Measurements from ENCODE around the gene GARIN5B. TPM values are rescaled to one million over a fixed set of nuclear protein-coding genes. Genes with fewer than 3 reads are reported as not detected.

The GARIN5B gene
- polyA plus RNA-seq, 4 donors, result 0.10 to 0.25 (median 0.16) TPM

GRCh38 chr19:55372316-55373081, 9.4 kb upstream of the GARIN5B start:
- DNase-seq (ENCODE audit: low read depth in 4 of 4, low spot score in 3 of 4), result no peak

GRCh38 chr19:55370305-55370988, 7.4 kb upstream of the GARIN5B start, which contains the start of gene IL11:
Gene IL11, minus strand, starts transcription at chr19:55370463. Its CDS starts 153 bp downstream, at chr19:55370310.
- no peak for DNase-seq (ENCODE audit: low read depth in 4 of 4, low spot score in 3 of 4)

- DNase-seq (ENCODE audit: low read depth in 4 of 4, low spot score in 3 of 4), result no peak
Measured at GRCh38 chr19:55369653-55370304, 6.7 kb upstream of the GARIN5B start.

GRCh38 chr19:55368701-55369563, 5.9 kb upstream of the GARIN5B start:
- no peak for DNase-seq (ENCODE audit: low read depth in 4 of 4, low spot score in 3 of 4)

GRCh38 chr19:55368106-55368505, 5.0 kb upstream of the GARIN5B start:
- no peak for DNase-seq (ENCODE audit: low read depth in 4 of 4, low spot score in 3 of 4)

- no peak for DNase-seq (ENCODE audit: low read depth in 4 of 4, low spot score in 3 of 4)
Measured at GRCh38 chr19:55366790-55367189, 3.7 kb upstream of the GARIN5B start.

- DNase-seq (ENCODE audit: low read depth in 4 of 4, low spot score in 3 of 4), result no peak
Measured at GRCh38 chr19:55365964-55366363, 2.9 kb upstream of the GARIN5B start.

- no peak for DNase-seq (ENCODE audit: low read depth in 4 of 4, low spot score in 3 of 4)
Measured at GRCh38 chr19:55365245-55365644, 2.2 kb upstream of the GARIN5B start.

- no peak for DNase-seq (ENCODE audit: low read depth in 4 of 4, low spot score in 3 of 4)
Measured at GRCh38 chr19:55362174-55362989, 678 bp downstream of the GARIN5B start.

GRCh38 chr19:55360902-55361301, 2.2 kb downstream of the GARIN5B start:
- no peak for DNase-seq (ENCODE audit: low read depth in 4 of 4, low spot score in 3 of 4)

- DNase-seq (ENCODE audit: low read depth in 4 of 4, low spot score in 3 of 4), result no peak
Measured at GRCh38 chr19:55358943-55359908, 3.8 kb downstream of the GARIN5B start.

GRCh38 chr19:55358493-55358892, 4.6 kb downstream of the GARIN5B start:
- DNase-seq (ENCODE audit: low read depth in 4 of 4, low spot score in 3 of 4), result no peak

GRCh38 chr19:55355213-55355821, 7.7 kb downstream of the GARIN5B start:
- DNase-seq (ENCODE audit: low read depth in 4 of 4, low spot score in 3 of 4), result no peak

- no peak for DNase-seq (ENCODE audit: low read depth in 4 of 4, low spot score in 3 of 4)
Measured at GRCh38 chr19:55354698-55355212, 8.3 kb downstream of the GARIN5B start, which contains the start of gene COX6B2. Gene COX6B2, minus strand, starts transcription at chr19:55354719. Its CDS starts 198 bp downstream, at chr19:55354521.

GRCh38 chr19:55353803-55354697, 9.0 kb downstream of the GARIN5B start:
- no peak for DNase-seq (ENCODE audit: low read depth in 4 of 4, low spot score in 3 of 4)

- DNase-seq (ENCODE audit: low read depth in 4 of 4, low spot score in 3 of 4), result no peak
Measured at GRCh38 chr19:55353356-55353802, 9.7 kb downstream of the GARIN5B start.

Data from right renal pelvis (tissue), 4 donors.